ENCODE results near the gene SBSN.

The SBSN gene

GRCh38 chr19:35508129-35508528 is 20.0 kb downstream of the SBSN start:
- H3K36me3 ChIP-seq (ENCODE audit: control insufficient read depth in 1 of 2, insufficient read depth in 2 of 2, low read length in 2 of 2) = no peaks in the 10 kb centered on the region
- no peaks in the 10 kb centered on the region for H3K9me3 ChIP-seq (ENCODE audit: control insufficient read depth in 1 of 2, low read length in 2 of 2)
- H3K4me3 ChIP-seq (ENCODE audit: low read depth in 1 of 2, low read length in 2 of 2) = no peak overlapping the region
- H3K27me3 ChIP-seq (ENCODE audit: control insufficient read depth in 1 of 2, insufficient read depth in 2 of 2, low read length in 2 of 2) = peaks cover 14 to 29% of the 10 kb centered on the region in 2 donors
- no peak overlapping the region for H3K27ac ChIP-seq (ENCODE audit: low read depth, low read length)
- peaks cover 16% of the 10 kb centered on the region in 2 donors for H3K4me1 ChIP-seq (ENCODE audit: control insufficient read depth in 1 of 2, insufficient read depth in 2 of 2, low read length in 2 of 2)
- no peak overlapping the region for H3K9ac ChIP-seq (ENCODE audit: low read depth in 1 of 2, low read length in 2 of 2)

- H3K36me3 ChIP-seq (ENCODE audit: control insufficient read depth in 1 of 2, insufficient read depth in 2 of 2, low read length in 2 of 2) = no peaks in the 10 kb centered on the region
- H3K4me3 ChIP-seq (ENCODE audit: low read depth in 1 of 2, low read length in 2 of 2) = no peak overlapping the region
- peaks cover 16% of the 10 kb centered on the region in 2 donors for H3K4me1 ChIP-seq (ENCODE audit: control insufficient read depth in 1 of 2, insufficient read depth in 2 of 2, low read length in 2 of 2)
- H3K9ac ChIP-seq (ENCODE audit: low read depth in 1 of 2, low read length in 2 of 2) = no peak overlapping the region
- peaks cover 14 to 29% of the 10 kb centered on the region in 2 donors for H3K27me3 ChIP-seq (ENCODE audit: control insufficient read depth in 1 of 2, insufficient read depth in 2 of 2, low read length in 2 of 2)
- H3K27ac ChIP-seq (ENCODE audit: low read depth, low read length) = no peak overlapping the region
- H3K9me3 ChIP-seq (ENCODE audit: control insufficient read depth in 1 of 2, low read length in 2 of 2) = no peaks in the 10 kb centered on the region
Observed at GRCh38 chr19:35507561-35507960, 20.6 kb downstream of the SBSN start.

- Histone ChIP-seq H3K4me1 (ENCODE audit: control insufficient read depth in 1 of 2, insufficient read depth in 2 of 2, low read length in 2 of 2) (peaks cover 16% of the 10 kb centered on the region in 2 donors), H3K9ac (ENCODE audit: low read depth in 1 of 2, low read length in 2 of 2) (no peak overlapping the region), H3K27me3 (ENCODE audit: control insufficient read depth in 1 of 2, insufficient read depth in 2 of 2, low read length in 2 of 2) (peaks cover 14 to 29% of the 10 kb centered on the region in 2 donors), H3K4me3 (ENCODE audit: low read depth in 1 of 2, low read length in 2 of 2) (no peak overlapping the region), H3K9me3 (ENCODE audit: control insufficient read depth in 1 of 2, low read length in 2 of 2) (no peaks in the 10 kb centered on the region), H3K27ac (ENCODE audit: low read depth, low read length) (no peak overlapping the region), H3K36me3 (ENCODE audit: control insufficient read depth in 1 of 2, insufficient read depth in 2 of 2, low read length in 2 of 2) (no peaks in the 10 kb centered on the region)
Observed at GRCh38 chr19:35506011-35506410, 22.1 kb downstream of the SBSN start.

- no peaks in the 10 kb centered on the region for H3K36me3 ChIP-seq (ENCODE audit: control insufficient read depth in 1 of 2, insufficient read depth in 2 of 2, low read length in 2 of 2)
Observed at GRCh38 chr19:35502751-35503150, 25.4 kb downstream of the SBSN start.

GRCh38 chr19:35501684-35502083 is 26.4 kb downstream of the SBSN start:
- Histone ChIP-seq H3K36me3 (ENCODE audit: control insufficient read depth in 1 of 2, insufficient read depth in 2 of 2, low read length in 2 of 2) (no peaks in the 10 kb centered on the region), H3K27ac (ENCODE audit: low read depth, low read length) (no peak overlapping the region), H3K9ac (ENCODE audit: low read depth in 1 of 2, low read length in 2 of 2) (no peak overlapping the region), H3K27me3 (ENCODE audit: control insufficient read depth in 1 of 2, insufficient read depth in 2 of 2, low read length in 2 of 2) (no peaks in the 10 kb centered on the region), H3K9me3 (ENCODE audit: control insufficient read depth in 1 of 2, low read length in 2 of 2) (no peaks in the 10 kb centered on the region), H3K4me1 (ENCODE audit: control insufficient read depth in 1 of 2, insufficient read depth in 2 of 2, low read length in 2 of 2) (no peaks in the 10 kb centered on the region), H3K4me3 (ENCODE audit: low read depth in 1 of 2, low read length in 2 of 2) (no peak overlapping the region)

More at GRCh38 chr19:35502751-35503150, 25.4 kb downstream of the SBSN start:
- Histone ChIP-seq H3K4me3 (ENCODE audit: low read depth in 1 of 2, low read length in 2 of 2) (no peak overlapping the region), H3K27me3 (ENCODE audit: control insufficient read depth in 1 of 2, insufficient read depth in 2 of 2, low read length in 2 of 2) (peaks cover 5% of the 10 kb centered on the region in 2 donors), H3K9ac (ENCODE audit: low read depth in 1 of 2, low read length in 2 of 2) (no peak overlapping the region), H3K27ac (ENCODE audit: low read depth, low read length) (no peak overlapping the region), H3K4me1 (ENCODE audit: control insufficient read depth in 1 of 2, insufficient read depth in 2 of 2, low read length in 2 of 2) (no peaks in the 10 kb centered on the region), H3K9me3 (ENCODE audit: control insufficient read depth in 1 of 2, low read length in 2 of 2) (no peaks in the 10 kb centered on the region)

GRCh38 chr19:35500611-35501010 is 27.5 kb downstream of the SBSN start:
- no peaks in the 10 kb centered on the region for H3K4me1 ChIP-seq (ENCODE audit: control insufficient read depth in 1 of 2, insufficient read depth in 2 of 2, low read length in 2 of 2)
- H3K27me3 ChIP-seq (ENCODE audit: control insufficient read depth in 1 of 2, insufficient read depth in 2 of 2, low read length in 2 of 2) = no peaks in the 10 kb centered on the region
- no peak overlapping the region for H3K4me3 ChIP-seq (ENCODE audit: low read depth in 1 of 2, low read length in 2 of 2)
- no peak overlapping the region for H3K9ac ChIP-seq (ENCODE audit: low read depth in 1 of 2, low read length in 2 of 2)
- no peak overlapping the region for H3K27ac ChIP-seq (ENCODE audit: low read depth, low read length)
- no peaks in the 10 kb centered on the region for H3K9me3 ChIP-seq (ENCODE audit: control insufficient read depth in 1 of 2, low read length in 2 of 2)
- H3K36me3 ChIP-seq (ENCODE audit: control insufficient read depth in 1 of 2, insufficient read depth in 2 of 2, low read length in 2 of 2) = no peaks in the 10 kb centered on the region

GRCh38 chr19:35498984-35499527 is 29.1 kb downstream of the SBSN start:
- Histone ChIP-seq H3K27ac (ENCODE audit: low read depth, low read length) (no peak overlapping the region), H3K9me3 (ENCODE audit: control insufficient read depth in 1 of 2, low read length in 2 of 2) (no peaks in the 10 kb centered on the region), H3K9ac (ENCODE audit: low read depth in 1 of 2, low read length in 2 of 2) (no peak overlapping the region), H3K27me3 (ENCODE audit: control insufficient read depth in 1 of 2, insufficient read depth in 2 of 2, low read length in 2 of 2) (no peaks in the 10 kb centered on the region), H3K36me3 (ENCODE audit: control insufficient read depth in 1 of 2, insufficient read depth in 2 of 2, low read length in 2 of 2) (no peaks in the 10 kb centered on the region), H3K4me3 (ENCODE audit: low read depth in 1 of 2, low read length in 2 of 2) (no peak overlapping the region), H3K4me1 (ENCODE audit: control insufficient read depth in 1 of 2, insufficient read depth in 2 of 2, low read length in 2 of 2) (no peaks in the 10 kb centered on the region)

- no peaks in the 10 kb centered on the region for H3K36me3 ChIP-seq (ENCODE audit: control insufficient read depth in 1 of 2, insufficient read depth in 2 of 2, low read length in 2 of 2)
Observed at GRCh38 chr19:35498220-35498619, 29.9 kb downstream of the SBSN start.

GRCh38 chr19:35497406-35497805 is 30.7 kb downstream of the SBSN start:
- peaks cover 0 to 5% of the 10 kb centered on the region in 2 donors for H3K27me3 ChIP-seq (ENCODE audit: control insufficient read depth in 1 of 2, insufficient read depth in 2 of 2, low read length in 2 of 2)
- no peak overlapping the region for H3K9ac ChIP-seq (ENCODE audit: low read depth in 1 of 2, low read length in 2 of 2)
- H3K4me3 ChIP-seq (ENCODE audit: low read depth in 1 of 2, low read length in 2 of 2) = no peak overlapping the region
- no peaks in the 10 kb centered on the region for H3K36me3 ChIP-seq (ENCODE audit: control insufficient read depth in 1 of 2, insufficient read depth in 2 of 2, low read length in 2 of 2)
- H3K27ac ChIP-seq (ENCODE audit: low read depth, low read length) = no peak overlapping the region
- H3K9me3 ChIP-seq (ENCODE audit: control insufficient read depth in 1 of 2, low read length in 2 of 2) = no peaks in the 10 kb centered on the region
- H3K4me1 ChIP-seq (ENCODE audit: control insufficient read depth in 1 of 2, insufficient read depth in 2 of 2, low read length in 2 of 2) = no peaks in the 10 kb centered on the region

More at GRCh38 chr19:35498220-35498619, 29.9 kb downstream of the SBSN start:
- H3K27me3 ChIP-seq (ENCODE audit: control insufficient read depth in 1 of 2, insufficient read depth in 2 of 2, low read length in 2 of 2) = peaks cover 0 to under 1% of the 10 kb centered on the region in 2 donors
- H3K4me1 ChIP-seq (ENCODE audit: control insufficient read depth in 1 of 2, insufficient read depth in 2 of 2, low read length in 2 of 2) = no peaks in the 10 kb centered on the region
- no peaks in the 10 kb centered on the region for H3K9me3 ChIP-seq (ENCODE audit: control insufficient read depth in 1 of 2, low read length in 2 of 2)
- no peak overlapping the region for H3K4me3 ChIP-seq (ENCODE audit: low read depth in 1 of 2, low read length in 2 of 2)
- H3K9ac ChIP-seq (ENCODE audit: low read depth in 1 of 2, low read length in 2 of 2) = no peak overlapping the region
- no peak overlapping the region for H3K27ac ChIP-seq (ENCODE audit: low read depth, low read length)

- Histone ChIP-seq H3K4me3 (ENCODE audit: low read depth in 1 of 2, low read length in 2 of 2) (no peak overlapping the region), H3K9me3 (ENCODE audit: control insufficient read depth in 1 of 2, low read length in 2 of 2) (no peaks in the 10 kb centered on the region), H3K36me3 (ENCODE audit: control insufficient read depth in 1 of 2, insufficient read depth in 2 of 2, low read length in 2 of 2) (no peaks in the 10 kb centered on the region), H3K9ac (ENCODE audit: low read depth in 1 of 2, low read length in 2 of 2) (no peak overlapping the region), H3K27ac (ENCODE audit: low read depth, low read length) (no peak overlapping the region), H3K4me1 (ENCODE audit: control insufficient read depth in 1 of 2, insufficient read depth in 2 of 2, low read length in 2 of 2) (no peaks in the 10 kb centered on the region), H3K27me3 (ENCODE audit: control insufficient read depth in 1 of 2, insufficient read depth in 2 of 2, low read length in 2 of 2) (peaks cover 0 to 5% of the 10 kb centered on the region in 2 donors)
Observed at GRCh38 chr19:35495107-35496064, 32.7 kb downstream of the SBSN start.
